ENCODE data around the gene ORM2.

ORM2 gene

GRCh38 chr9:114355821-114356220 is 26.2 kb downstream of the ORM2 start:
- TF ChIP-seq CTCF (IDR thresholded peaks at IDR 0.05; ENCODE audit: low read depth, low read length, missing control alignments) = no peak
- DNase-seq (ENCODE audit: low read depth) = no peak
- no peak overlapping the region for H3K4me3 ChIP-seq (ENCODE audit: low read depth, low read length)
- in situ Hi-C loops (cut with HindIII; ENCODE audit: low sequenced_read_pairs) = no loop called here

DNA sequence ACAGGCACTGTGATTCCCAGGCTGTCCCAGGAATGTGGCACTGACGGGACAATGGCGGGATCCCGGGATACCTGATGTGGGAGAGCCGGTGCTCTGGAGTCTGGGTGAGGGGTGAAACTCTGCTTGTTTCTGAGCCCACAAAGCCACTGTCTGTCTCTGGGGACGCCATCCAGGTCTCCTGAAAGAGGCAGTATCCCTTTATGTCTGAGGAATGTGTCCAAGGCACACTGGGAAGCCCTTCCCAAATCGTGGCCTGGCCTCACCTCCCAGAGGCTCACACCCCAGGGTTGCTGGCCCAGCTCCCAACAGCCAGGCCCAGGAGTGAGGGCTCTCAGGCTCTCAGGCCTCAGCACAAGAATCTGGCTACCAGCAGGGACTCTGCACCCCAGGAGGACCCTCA is 27.1 kb downstream of the ORM2 start:
- H3K4me3 ChIP-seq (ENCODE audit: low read depth, low read length) = no peak overlapping the region
- DNase-seq (ENCODE audit: low read depth) = no peak
- no peak for TF ChIP-seq CTCF (IDR thresholded peaks at IDR 0.05; ENCODE audit: low read depth, low read length, missing control alignments)
- in situ Hi-C loops (cut with HindIII; ENCODE audit: low sequenced_read_pairs) = no loop called here

GRCh38 chr9:114357360-114357759 is 27.7 kb downstream of the ORM2 start:
- in situ Hi-C loops (cut with HindIII; ENCODE audit: low sequenced_read_pairs) = no loop called here
- no peak for DNase-seq (ENCODE audit: low read depth)
- TF ChIP-seq CTCF (IDR thresholded peaks at IDR 0.05; ENCODE audit: low read depth, low read length, missing control alignments) = no peak
- no peak overlapping the region for H3K4me3 ChIP-seq (ENCODE audit: low read depth, low read length)

- no peak for DNase-seq (ENCODE audit: low read depth)
- in situ Hi-C loops (cut with HindIII; ENCODE audit: low sequenced_read_pairs) = no loop called here
- H3K4me3 ChIP-seq (ENCODE audit: low read depth, low read length) = no peak overlapping the region
- no peak for TF ChIP-seq CTCF (IDR thresholded peaks at IDR 0.05; ENCODE audit: low read depth, low read length, missing control alignments)
Observed at GRCh38 chr9:114357911-114358328, 28.3 kb downstream of the ORM2 start.

- in situ Hi-C loops (cut with HindIII; ENCODE audit: low sequenced_read_pairs) = no loop called here
- no peak for TF ChIP-seq CTCF (IDR thresholded peaks at IDR 0.05; ENCODE audit: low read depth, low read length, missing control alignments)
- no peak overlapping the region for H3K4me3 ChIP-seq (ENCODE audit: low read depth, low read length)
- DNase-seq (ENCODE audit: low read depth) = no peak
Observed at GRCh38 chr9:114359801-114360200, 30.1 kb downstream of the ORM2 start.

GRCh38 chr9:114361542-114361941 is 31.9 kb downstream of the ORM2 start:
- in situ Hi-C loops (cut with HindIII; ENCODE audit: low sequenced_read_pairs) = no loop called here
- no peak overlapping the region for H3K4me3 ChIP-seq (ENCODE audit: low read depth, low read length)
- DNase-seq (ENCODE audit: low read depth) = no peak
- TF ChIP-seq CTCF (IDR thresholded peaks at IDR 0.05; ENCODE audit: low read depth, low read length, missing control alignments) = no peak

DNA sequence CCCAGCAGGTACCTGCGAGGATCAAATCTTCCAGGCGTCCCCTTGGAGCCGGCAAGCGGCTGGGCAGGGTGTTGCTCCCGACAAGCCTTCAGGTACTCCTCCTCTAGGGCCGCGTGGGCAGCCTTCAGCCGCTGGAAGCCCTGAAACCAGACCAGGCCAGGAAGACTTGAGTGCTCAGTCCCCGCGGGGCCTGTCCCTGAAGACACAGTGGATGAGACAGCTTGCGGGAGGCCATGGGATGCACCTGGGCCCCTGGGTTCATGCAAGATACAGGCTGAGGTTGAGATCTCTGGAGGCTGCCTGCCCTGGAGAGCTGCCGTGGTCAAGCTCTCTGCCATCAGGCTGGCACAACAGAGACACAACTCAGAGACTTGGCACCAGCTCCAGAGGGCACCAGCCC is 32.7 kb downstream of the ORM2 start:
- DNase-seq (ENCODE audit: low read depth) = no peak
- no peak for TF ChIP-seq CTCF (IDR thresholded peaks at IDR 0.05; ENCODE audit: low read depth, low read length, missing control alignments)
- H3K4me3 ChIP-seq (ENCODE audit: low read depth, low read length) = no peak overlapping the region
- in situ Hi-C loops (cut with HindIII; ENCODE audit: low sequenced_read_pairs) = no loop called here
